B cell (primary cell): ENCODE measurements around the gene EHD3.

Experiments
- CTCF ChIP-seq: fragments of 200-600 bp; IDR thresholded peaks from one replicate; pipeline ENCODE4 v1.8.0; 2022; ENCODE audit warnings: antibody characterized with exemption, mild to moderate bottlenecking
- EZH2 ChIP-seq: IDR thresholded peaks from 2 replicates; pipeline ENCODE4 v1.6.1; 2012; ENCODE audit warnings: borderline replicate concordance, low read depth, mild to moderate bottlenecking, moderate library complexity, low read length; ENCODE audit not compliant: insufficient read depth, poor library complexity, severe bottlenecking

- TF ChIP-seq CTCF (no peak), EZH2 (no peak)
Measured at GRCh38 chr2:31228717-31229116, 5.2 kb upstream of the EHD3 start.
